ENCODE data around the gene DNAJB4.

- no peak for TF ChIP-seq POLR2A (IDR thresholded peaks at IDR 0.05)
- TF ChIP-seq CTCF (IDR thresholded peaks at IDR 0.05): no peak
These were observed 29.4 kb upstream of the DNAJB4 start for GRCh38 chr1:77975386-77975785.
